HepG2 (cell line): ENCODE measurements around the gene SLC22A31. TPM values are rescaled to one million over a fixed set of nuclear protein-coding genes. Genes with fewer than 3 reads are reported as not detected.
A peak's percentile ranks its signal among the peaks of the same experiment; 100 is the strongest.

Source experiments
- MAFF ChIP-seq: IDR thresholded peaks from 2 replicates; pipeline ENCODE4 v1.6.1; 2011; ENCODE audit warnings: low read depth, low read length, improper control_type of control experiment
- RFX1 ChIP-seq: fragments of 450-650 bp; IDR thresholded peaks from 2 replicates; pipeline ENCODE4 v1.6.1; 2017
- SNAI1 ChIP-seq: sonication (generic); formaldehyde crosslinking; IDR thresholded peaks from 2 replicates; pipeline ENCODE4 v1.5.0; 2020; ENCODE audit warnings: mild to moderate bottlenecking, missing genetic modification reagents, borderline replicate concordance
- ZBTB38 ChIP-seq: sonication (generic); formaldehyde crosslinking; IDR thresholded peaks from 2 replicates; pipeline ENCODE4 v1.5.1; 2020; ENCODE audit warnings: mild to moderate bottlenecking, missing genetic modification reagents
- ZNF383 ChIP-seq: sonication (generic); formaldehyde crosslinking; IDR thresholded peaks from 2 replicates; pipeline ENCODE4 v1.4.0; 2020; ENCODE audit warnings: missing genetic modification reagents, mild to moderate bottlenecking, borderline replicate concordance
- ZNF432 ChIP-seq: sonication (generic); formaldehyde crosslinking; IDR thresholded peaks from 2 replicates; pipeline ENCODE4 v1.5.0; 2020; ENCODE audit warnings: missing genetic modification reagents, mild to moderate bottlenecking, borderline replicate concordance
- polyA plus RNA-seq, 8 experiments: library from polyadenylated mRNA; depleted of rRNA in 3 of 8; stranded (reverse) in 7 of 8; unstranded in 1 of 8; fragments of >200 nt; fragmentation: Illumina TruSeq in 4 of 8; extraction: Trizol in 4 of 8; gene quantifications; 2 replicates each; pipeline versions ENCODE4 v1.2.1 to v1.2.3, GENCODE V29; 2011 to 2016; ENCODE audit warnings: low read depth in 4 of 8, missing spikeins in 1 of 8, mixed read lengths in 1 of 8; ENCODE audit not compliant: insufficient read depth in 1 of 8
- total RNA-seq, 5 experiments: library from RNA; depleted of rRNA; stranded (reverse); fragments of >200 nt; fragmentation: Illumina TruSeq; extraction: Trizol; gene quantifications; 2 replicates each; pipeline ENCODE4 v1.2.3, GENCODE V29; 2016; ENCODE audit warnings: low read depth in 1 of 5
- TF ChIP-seq, protein P1 (sequence below): sonication (generic); formaldehyde crosslinking; IDR thresholded peaks from 2 replicates; pipeline ENCODE4 v1.4.0; 2020; ENCODE audit warnings: mild to moderate bottlenecking, missing genetic modification reagents
- TF ChIP-seq, protein P2 (sequence below): sonication (generic); formaldehyde crosslinking; IDR thresholded peaks from one replicate; pipeline ENCODE4 v1.5.1; 2020; ENCODE audit warnings: mild to moderate bottlenecking, missing genetic modification reagents; ENCODE audit errors: not compliant biosample characterization
- TF ChIP-seq, protein P3 (sequence below): sonication (generic); formaldehyde crosslinking; IDR thresholded peaks from 2 replicates; pipeline ENCODE4 v1.5.1; 2020; ENCODE audit warnings: missing genetic modification reagents, mild to moderate bottlenecking, borderline replicate concordance

The SLC22A31 gene
- total and polyA plus RNA-seq, 2 of the 13 experiments (the other 11 are each of a cell fraction or from before 2014, with no cell fraction given), result 67.3 to 83.3 TPM

DNA sequence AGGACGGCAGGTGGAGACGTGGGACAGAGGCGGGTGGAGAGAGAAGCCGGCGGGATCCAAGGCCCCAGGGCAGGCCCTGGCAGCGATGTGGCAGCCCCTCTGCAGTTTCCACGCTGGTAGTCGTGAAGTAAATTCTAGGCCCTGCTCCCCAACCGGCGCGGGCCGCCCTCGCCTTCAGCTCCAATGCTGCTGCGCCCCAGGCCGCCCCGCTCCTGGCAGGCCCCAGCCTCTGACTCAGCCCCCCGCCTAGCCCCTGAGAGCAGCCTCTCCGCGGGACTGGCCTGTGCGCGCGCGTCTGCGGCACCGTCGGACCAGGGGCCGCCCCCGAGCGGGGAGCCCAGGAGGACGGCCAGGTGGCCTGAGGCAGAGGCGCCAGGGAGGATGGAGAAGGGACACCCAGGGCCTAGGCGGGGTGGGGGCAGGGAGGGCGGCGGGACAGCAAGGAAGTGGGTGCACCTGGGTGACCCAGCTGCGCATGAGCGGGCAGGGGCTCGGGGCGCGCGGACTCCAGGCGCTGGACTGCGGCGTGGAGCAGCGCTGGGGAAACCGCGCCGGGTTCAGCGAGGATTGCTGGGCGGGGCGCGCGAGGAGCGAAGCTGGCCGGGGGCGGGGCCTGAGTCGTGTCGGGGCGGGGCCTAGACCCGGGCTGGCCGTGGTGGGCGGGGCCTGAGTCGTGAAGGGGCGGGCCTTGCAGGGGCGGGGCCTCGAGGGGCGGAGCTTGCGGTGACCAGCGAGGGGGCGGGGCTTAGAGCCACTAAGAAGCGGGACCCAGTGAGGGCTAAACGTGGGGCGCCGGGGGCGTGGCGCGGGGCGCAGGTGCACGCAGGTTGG, 46.8 kb upstream of the SLC22A31 start (continued):
- TF ChIP-seq, protein P1, sequence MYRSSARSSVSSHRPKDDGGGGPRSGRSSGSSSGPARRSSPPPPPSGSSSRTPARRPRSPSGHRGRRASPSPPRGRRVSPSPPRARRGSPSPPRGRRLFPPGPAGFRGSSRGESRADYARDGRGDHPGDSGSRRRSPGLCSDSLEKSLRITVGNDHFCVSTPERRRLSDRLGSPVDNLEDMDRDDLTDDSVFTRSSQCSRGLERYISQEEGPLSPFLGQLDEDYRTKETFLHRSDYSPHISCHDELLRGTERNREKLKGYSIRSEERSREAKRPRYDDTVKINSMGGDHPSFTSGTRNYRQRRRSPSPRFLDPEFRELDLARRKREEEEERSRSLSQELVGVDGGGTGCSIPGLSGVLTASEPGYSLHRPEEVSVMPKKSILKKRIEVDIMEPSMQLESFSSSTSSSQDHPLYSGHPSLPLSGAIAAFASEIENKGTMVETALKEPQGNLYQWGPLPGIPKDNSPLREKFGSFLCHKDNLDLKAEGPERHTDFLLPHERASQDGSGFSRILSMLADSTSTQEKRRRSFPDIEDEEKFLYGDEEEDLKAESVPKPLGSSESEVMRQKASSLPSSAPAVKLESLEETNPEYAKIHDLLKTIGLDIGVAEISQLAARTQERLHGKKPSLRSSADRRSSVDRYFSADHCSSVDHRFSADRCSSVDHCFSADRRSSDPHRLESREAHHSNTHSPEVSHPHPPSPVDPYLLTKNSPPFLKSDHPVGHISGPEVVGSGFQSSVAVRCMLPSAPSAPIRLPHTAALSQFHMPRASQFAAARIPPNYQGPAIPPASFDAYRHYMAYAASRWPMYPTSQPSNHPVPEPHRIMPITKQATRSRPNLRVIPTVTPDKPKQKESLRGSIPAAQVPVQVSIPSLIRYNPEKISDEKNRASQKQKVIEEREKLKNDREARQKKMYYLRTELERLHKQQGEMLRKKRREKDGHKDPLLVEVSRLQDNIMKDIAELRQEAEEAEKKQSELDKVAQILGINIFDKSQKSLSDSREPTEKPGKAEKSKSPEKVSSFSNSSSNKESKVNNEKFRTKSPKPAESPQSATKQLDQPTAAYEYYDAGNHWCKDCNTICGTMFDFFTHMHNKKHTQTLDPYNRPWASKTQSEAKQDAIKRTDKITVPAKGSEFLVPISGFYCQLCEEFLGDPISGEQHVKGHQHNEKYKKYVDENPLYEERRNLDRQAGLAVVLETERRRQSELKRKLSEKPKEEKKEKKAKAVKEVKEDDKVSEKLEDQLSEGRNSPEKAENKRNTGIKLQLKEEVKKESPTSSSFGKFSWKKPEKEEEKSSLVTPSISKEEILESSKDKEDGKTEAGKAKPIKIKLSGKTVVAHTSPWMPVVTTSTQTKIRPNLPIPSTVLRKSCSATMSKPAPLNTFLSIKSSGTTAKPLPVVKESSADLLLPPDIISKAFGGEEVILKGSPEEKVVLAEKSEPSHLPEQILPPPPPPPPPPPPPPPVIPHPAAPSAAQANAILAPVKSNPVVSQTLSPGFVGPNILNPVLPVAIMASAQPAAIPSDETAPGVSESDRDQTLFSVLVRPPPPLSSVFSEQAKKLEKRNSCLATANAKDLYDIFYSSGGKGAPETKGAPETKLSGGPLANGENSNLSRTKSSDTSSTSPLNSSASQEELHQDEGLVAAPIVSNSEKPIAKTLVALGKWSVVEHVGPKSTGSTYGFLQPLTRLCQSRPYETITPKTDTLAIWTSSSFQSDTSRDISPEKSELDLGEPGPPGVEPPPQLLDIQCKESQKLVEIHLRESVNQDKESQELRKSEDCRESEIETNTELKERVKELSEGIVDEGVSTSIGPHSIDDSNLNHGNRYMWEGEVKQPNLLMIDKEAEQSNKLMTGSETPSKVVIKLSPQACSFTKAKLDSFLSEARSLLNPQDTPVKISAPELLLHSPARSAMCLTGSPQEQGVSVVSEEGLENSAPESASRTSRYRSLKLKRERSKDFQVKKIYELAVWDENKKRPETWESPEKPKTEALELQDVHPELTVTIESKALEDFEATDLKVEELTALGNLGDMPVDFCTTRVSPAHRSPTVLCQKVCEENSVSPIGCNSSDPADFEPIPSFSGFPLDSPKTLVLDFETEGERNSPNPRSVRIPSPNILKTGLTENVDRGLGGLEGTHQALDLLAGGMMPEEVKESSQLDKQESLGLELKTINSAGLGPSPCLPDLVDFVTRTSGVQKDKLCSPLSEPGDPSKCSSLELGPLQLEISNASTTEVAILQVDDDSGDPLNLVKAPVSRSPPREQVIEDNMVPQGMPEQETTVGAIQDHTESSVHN (CRISPR knock-in tag), result 0 out of 2 replicates have a peak, but pooled peaks have one; percentile 40
- TF ChIP-seq, protein P2, sequence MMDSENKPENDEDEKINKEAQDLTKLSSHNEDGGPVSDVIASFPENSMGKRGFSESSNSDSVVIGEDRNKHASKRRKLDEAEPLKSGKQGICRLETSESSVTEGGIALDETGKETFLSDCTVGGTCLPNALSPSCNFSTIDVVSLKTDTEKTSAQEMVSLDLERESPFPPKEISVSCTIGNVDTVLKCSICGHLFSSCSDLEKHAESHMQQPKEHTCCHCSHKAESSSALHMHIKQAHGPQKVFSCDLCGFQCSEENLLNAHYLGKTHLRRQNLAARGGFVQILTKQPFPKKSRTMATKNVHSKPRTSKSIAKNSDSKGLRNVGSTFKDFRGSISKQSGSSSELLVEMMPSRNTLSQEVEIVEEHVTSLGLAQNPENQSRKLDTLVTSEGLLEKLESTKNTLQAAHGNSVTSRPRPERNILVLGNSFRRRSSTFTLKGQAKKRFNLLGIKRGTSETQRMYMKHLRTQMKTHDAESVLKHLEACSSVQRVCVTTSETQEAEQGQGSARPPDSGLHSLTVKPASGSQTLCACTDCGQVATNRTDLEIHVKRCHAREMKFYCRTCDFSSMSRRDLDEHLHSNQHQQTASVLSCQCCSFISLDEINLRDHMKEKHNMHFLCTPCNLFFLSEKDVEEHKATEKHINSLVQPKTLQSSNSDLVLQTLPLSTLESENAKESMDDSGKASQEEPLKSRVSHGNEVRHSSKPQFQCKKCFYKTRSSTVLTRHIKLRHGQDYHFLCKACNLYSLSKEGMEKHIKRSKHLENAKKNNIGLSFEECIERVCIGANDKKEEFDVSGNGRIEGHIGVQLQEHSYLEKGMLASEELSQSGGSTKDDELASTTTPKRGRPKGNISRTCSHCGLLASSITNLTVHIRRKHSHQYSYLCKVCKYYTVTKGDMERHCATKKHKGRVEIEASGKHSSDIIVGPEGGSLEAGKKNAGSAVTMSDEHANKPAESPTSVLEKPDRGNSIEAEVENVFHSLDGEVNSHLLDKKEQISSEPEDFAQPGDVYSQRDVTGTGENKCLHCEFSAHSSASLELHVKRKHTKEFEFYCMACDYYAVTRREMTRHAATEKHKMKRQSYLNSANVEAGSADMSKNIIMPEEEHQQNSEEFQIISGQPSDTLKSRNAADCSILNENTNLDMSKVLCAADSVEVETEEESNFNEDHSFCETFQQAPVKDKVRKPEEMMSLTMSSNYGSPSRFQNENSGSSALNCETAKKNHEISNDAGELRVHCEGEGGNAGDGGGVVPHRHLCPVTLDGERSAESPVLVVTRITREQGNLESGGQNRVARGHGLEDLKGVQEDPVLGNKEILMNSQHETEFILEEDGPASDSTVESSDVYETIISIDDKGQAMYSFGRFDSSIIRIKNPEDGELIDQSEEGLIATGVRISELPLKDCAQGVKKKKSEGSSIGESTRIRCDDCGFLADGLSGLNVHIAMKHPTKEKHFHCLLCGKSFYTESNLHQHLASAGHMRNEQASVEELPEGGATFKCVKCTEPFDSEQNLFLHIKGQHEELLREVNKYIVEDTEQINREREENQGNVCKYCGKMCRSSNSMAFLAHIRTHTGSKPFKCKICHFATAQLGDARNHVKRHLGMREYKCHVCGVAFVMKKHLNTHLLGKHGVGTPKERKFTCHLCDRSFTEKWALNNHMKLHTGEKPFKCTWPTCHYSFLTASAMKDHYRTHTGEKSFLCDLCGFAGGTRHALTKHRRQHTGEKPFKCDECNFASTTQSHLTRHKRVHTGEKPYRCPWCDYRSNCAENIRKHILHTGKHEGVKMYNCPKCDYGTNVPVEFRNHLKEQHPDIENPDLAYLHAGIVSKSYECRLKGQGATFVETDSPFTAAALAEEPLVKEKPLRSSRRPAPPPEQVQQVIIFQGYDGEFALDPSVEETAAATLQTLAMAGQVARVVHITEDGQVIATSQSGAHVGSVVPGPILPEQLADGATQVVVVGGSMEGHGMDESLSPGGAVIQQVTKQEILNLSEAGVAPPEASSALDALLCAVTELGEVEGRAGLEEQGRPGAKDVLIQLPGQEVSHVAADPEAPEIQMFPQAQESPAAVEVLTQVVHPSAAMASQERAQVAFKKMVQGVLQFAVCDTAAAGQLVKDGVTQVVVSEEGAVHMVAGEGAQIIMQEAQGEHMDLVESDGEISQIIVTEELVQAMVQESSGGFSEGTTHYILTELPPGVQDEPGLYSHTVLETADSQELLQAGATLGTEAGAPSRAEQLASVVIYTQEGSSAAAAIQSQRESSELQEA, result peak; percentile 91
- TF ChIP-seq ZBTB38 (CRISPR knock-in tag) (peak; percentile 71), MAFF (no peak), ZNF432 (CRISPR knock-in tag) (no peak), ZNF383 (CRISPR knock-in tag) (no peak), RFX1 (no peak), SNAI1 (CRISPR knock-in tag) (no peak)
- TF ChIP-seq, protein P3, sequence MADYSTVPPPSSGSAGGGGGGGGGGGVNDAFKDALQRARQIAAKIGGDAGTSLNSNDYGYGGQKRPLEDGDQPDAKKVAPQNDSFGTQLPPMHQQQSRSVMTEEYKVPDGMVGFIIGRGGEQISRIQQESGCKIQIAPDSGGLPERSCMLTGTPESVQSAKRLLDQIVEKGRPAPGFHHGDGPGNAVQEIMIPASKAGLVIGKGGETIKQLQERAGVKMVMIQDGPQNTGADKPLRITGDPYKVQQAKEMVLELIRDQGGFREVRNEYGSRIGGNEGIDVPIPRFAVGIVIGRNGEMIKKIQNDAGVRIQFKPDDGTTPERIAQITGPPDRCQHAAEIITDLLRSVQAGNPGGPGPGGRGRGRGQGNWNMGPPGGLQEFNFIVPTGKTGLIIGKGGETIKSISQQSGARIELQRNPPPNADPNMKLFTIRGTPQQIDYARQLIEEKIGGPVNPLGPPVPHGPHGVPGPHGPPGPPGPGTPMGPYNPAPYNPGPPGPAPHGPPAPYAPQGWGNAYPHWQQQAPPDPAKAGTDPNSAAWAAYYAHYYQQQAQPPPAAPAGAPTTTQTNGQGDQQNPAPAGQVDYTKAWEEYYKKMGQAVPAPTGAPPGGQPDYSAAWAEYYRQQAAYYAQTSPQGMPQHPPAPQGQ (CRISPR knock-in tag), result 0 out of 2 replicates have a peak, but pooled peaks have one; percentile 50
